Activated CD4-positive, alpha-beta T cell treated with anti-CD3 and anti-CD28 coated beads, Interleukin-2, Interleukin-4, amounts not matched to agents 100 ng/mL and 50 ng/mL, durations not matched to agents 16 hours and 8 hours (primary cell): ENCODE data around the gene FGFR4.
A peak's percentile ranks its signal among the peaks of the same experiment; 100 is the strongest.

Experiments
- DNase-seq: peaks from one replicate; pipeline ENCODE4 v3.0.0-alpha.2; 2020; ENCODE audit warnings: low spot score

FGFR4 gene

GRCh38 chr5:177103523-177104253 lies 17.0 kb downstream of the FGFR4 start:
- no peak for DNase-seq

- DNase-seq = no peak
These were observed 19.2 kb downstream of the FGFR4 start for GRCh38 chr5:177105691-177106476.

GRCh38 chr5:177107159-177107558 lies 20.4 kb downstream of the FGFR4 start:
- DNase-seq = no peak

- DNase-seq = no peak
These were observed 23.1 kb downstream of the FGFR4 start for GRCh38 chr5:177109810-177110209.

- DNase-seq = peak; percentile 69
These were observed 25.1 kb downstream of the FGFR4 start for GRCh38 chr5:177111720-177112394.

- DNase-seq = no peak
These were observed 26.0 kb downstream of the FGFR4 start for GRCh38 chr5:177112589-177113220.

- peak; percentile 84 for DNase-seq
These were observed 27.1 kb downstream of the FGFR4 start for GRCh38 chr5:177113566-177114424.

- DNase-seq = peak; percentile 88
These were observed 30.1 kb downstream of the FGFR4 start for GRCh38 chr5:177116631-177117373.

GRCh38 chr5:177117441-177118045 lies 30.8 kb downstream of the FGFR4 start:
- DNase-seq = no peak

- no peak for DNase-seq
These were observed 35.9 kb downstream of the FGFR4 start for GRCh38 chr5:177122566-177122965.

GRCh38 chr5:177123789-177124485 lies 37.2 kb downstream of the FGFR4 start:
- no peak for DNase-seq

GRCh38 chr5:177124486-177124991 lies 37.8 kb downstream of the FGFR4 start:
- no peak for DNase-seq

- DNase-seq = no peak
These were observed 40.1 kb downstream of the FGFR4 start for GRCh38 chr5:177126771-177127170.

GRCh38 chr5:177128551-177128981 lies 41.9 kb downstream of the FGFR4 start:
- no peak for DNase-seq

- no peak for DNase-seq
These were observed 43.7 kb downstream of the FGFR4 start for GRCh38 chr5:177130211-177131018.

- no peak for DNase-seq
These were observed 44.3 kb downstream of the FGFR4 start for GRCh38 chr5:177131019-177131320.

- DNase-seq = no peak
These were observed 44.8 kb downstream of the FGFR4 start for GRCh38 chr5:177131352-177132135.
